Adrenal gland (tissue), 5 donors: ENCODE results near the gene HORMAD2.

Experiments used
- CTCF ChIP-seq, 6 experiments: fragments of 450-650 bp in 4 of 6; fragments of 200-600 bp in 2 of 6; sonication (generic) in 1 of 6; IDR thresholded peaks; 1 replicate in 5 of 6; 2 replicates in 1 of 6; pipeline versions ENCODE4 v1.5.1 to v1.8.0; 2016 to 2021; ENCODE audit warnings: antibody characterized with exemption in 6 of 6, mild to moderate bottlenecking in 2 of 6, moderate library complexity in 1 of 6
- POLR2A ChIP-seq, 2 donors: fragments of 450-650 bp; IDR thresholded peaks; one replicate each; pipeline ENCODE4 v1.6.1; 2017; ENCODE audit warnings: antibody characterized with exemption in 2 of 2, mild to moderate bottlenecking in 2 of 2, moderate library complexity in 1 of 2
- donor health status: DM: no; HTN: no; CAD: no.

- TF ChIP-seq CTCF (IDR thresholded peaks at IDR 0.05) (no peak), POLR2A (IDR thresholded peaks at IDR 0.05) (no peak)
These were observed 122.3 kb downstream of the HORMAD2 start for GRCh38 chr22:30202531-30203006.
